AG04449 (cell line): ENCODE results near the gene CD3D.

Experiments
- CTCF ChIA-PET: fragments of 350-600 bp; formaldehyde crosslinking; extraction: SDS; loops from one replicate; lab custom pipeline; 2021; ENCODE audit warnings: antibody characterized with exemption; lab: Yijun Ruan, JAX
- POLR2A ChIA-PET: fragments of 400-600, 350-600 bp; formaldehyde crosslinking; extraction: SDS; loops from one replicate; lab custom pipeline; 2020; ENCODE audit warnings: antibody characterized with exemption, inconsistent platforms; lab: Yijun Ruan, JAX
- DNase-seq: peaks from one replicate; pipeline ENCODE4 v3.0.0-alpha.2; 2010; ENCODE audit warnings: low read depth, low spot score
- H3K4me3 ChIP-seq: 2 replicates; pipeline ENCODE4 v1.5.1; 2011; ENCODE audit warnings: low read depth, mild to moderate bottlenecking, control low read depth, low read length
- CTCF ChIP-seq: IDR thresholded peaks from one replicate; pipeline ENCODE4 v1.5.1; 2011; ENCODE audit warnings: mild to moderate bottlenecking, moderate library complexity, low read length, control low read depth, inconsistent platforms; ENCODE audit not compliant: insufficient read depth; ENCODE audit errors: missing control alignments

The CD3D gene

GRCh38 chr11:118374729-118375128, 32.2 kb upstream of the CD3D start:
- no peak for TF ChIP-seq CTCF
- ChIA-PET POLR2A (no interaction called here), CTCF (interaction anchor here (1.2 to 2.7 kb wide), 2 partner anchors 12 to 114 kb away, joined by 5 to 7 read pairs; no protein-coding TSS in a partner anchor)
- DNase-seq: no peak
- H3K4me3 ChIP-seq: no peak overlapping the region

GRCh38 chr11:118373871-118374270, 31.4 kb upstream of the CD3D start:
- CTCF ChIA-PET: interaction anchor here (1.1 to 2.7 kb wide), 3 partner anchors 18 to 114 kb away, joined by 3 to 7 read pairs (median 4); no protein-coding TSS in a partner anchor
- DNase-seq: no peak
- TF ChIP-seq CTCF: no peak
- POLR2A ChIA-PET: no interaction called here
- H3K4me3 ChIP-seq: no peak overlapping the region

- CTCF ChIA-PET: interaction anchor here (1.1 to 1.4 kb wide), 2 partner anchors 19 to 27 kb away, joined by 3 to 4 read pairs; no protein-coding TSS in a partner anchor
- no peak overlapping the region for H3K4me3 ChIP-seq
- no peak for DNase-seq
- POLR2A ChIA-PET: no interaction called here
- no peak for TF ChIP-seq CTCF
These were observed 30.8 kb upstream of the CD3D start for GRCh38 chr11:118373263-118373662.

GRCh38 chr11:118370774-118371173, 28.3 kb upstream of the CD3D start:
- no peak for TF ChIP-seq CTCF
- POLR2A ChIA-PET: no interaction called here
- no peak for DNase-seq
- no peak overlapping the region for H3K4me3 ChIP-seq
- CTCF ChIA-PET: interaction anchor here (0.7 kb wide), 1 partner anchor 9 kb away, joined by 4 read pairs; no protein-coding TSS in a partner anchor

GRCh38 chr11:118366287-118366686, 23.8 kb upstream of the CD3D start:
- no peak overlapping the region for H3K4me3 ChIP-seq
- CTCF ChIA-PET: interaction anchor here (1.6 to 1.7 kb wide), 2 partner anchors 15 to 122 kb away, joined by 4 read pairs; no protein-coding TSS in a partner anchor
- POLR2A ChIA-PET: no interaction called here
- TF ChIP-seq CTCF: no peak
- no peak for DNase-seq

- no peak for DNase-seq
- no peak for TF ChIP-seq CTCF
- ChIA-PET POLR2A (no interaction called here), CTCF (interaction anchor here (1.6 to 2.0 kb wide), 4 partner anchors 12 to 167 kb away, joined by 4 to 10 read pairs (median 6); no protein-coding TSS in a partner anchor)
- no peak overlapping the region for H3K4me3 ChIP-seq
These were observed 22.6 kb upstream of the CD3D start for GRCh38 chr11:118364956-118365615.
